Activated T-cell treated with anti-CD3 and anti-CD28 coated beads, Interleukin-2, amount 50 U/mL, for 48 hours (primary cell): ENCODE results near the gene HACE1.
"Not testable (repeated sequence)": the region's sequence is repeated elsewhere in the genome, so short reads cannot be mapped to it uniquely, and the experiment has no call there.

Source experiments
- DNase-seq, 2 experiments: peaks; one replicate each; pipeline ENCODE4 v3.0.0-alpha.2; 2020

Gene HACE1

GRCh38 chr6:104829183-104829958, 30.3 kb downstream of the HACE1 start:
- DNase-seq: no peak

- DNase-seq: no peak
These were observed 31.2 kb downstream of the HACE1 start for GRCh38 chr6:104828478-104828877.

- DNase-seq: not testable (repeated sequence)
These were observed 38.9 kb downstream of the HACE1 start for GRCh38 chr6:104820820-104821219.

- no peak for DNase-seq
These were observed 43.6 kb downstream of the HACE1 start for GRCh38 chr6:104816125-104816524.

GRCh38 chr6:104814743-104815142, 45.0 kb downstream of the HACE1 start:
- no peak for DNase-seq

GRCh38 chr6:104813552-104813951, 46.2 kb downstream of the HACE1 start:
- no peak for DNase-seq

- DNase-seq: no peak
These were observed 50.6 kb downstream of the HACE1 start for GRCh38 chr6:104809116-104809515.

- DNase-seq: not testable (repeated sequence)
These were observed 54.4 kb downstream of the HACE1 start for GRCh38 chr6:104805335-104805734.

GRCh38 chr6:104799134-104799657, 60.5 kb downstream of the HACE1 start:
- no peak for DNase-seq

- DNase-seq: no peak
These were observed 63.5 kb downstream of the HACE1 start for GRCh38 chr6:104796031-104796785.

GRCh38 chr6:104795363-104795762, 64.4 kb downstream of the HACE1 start:
- no peak for DNase-seq

GRCh38 chr6:104789770-104790190, 69.9 kb downstream of the HACE1 start:
- no peak for DNase-seq

GRCh38 chr6:104788400-104788799, 71.3 kb downstream of the HACE1 start:
- no peak for DNase-seq

- DNase-seq: no peak
These were observed 72.4 kb downstream of the HACE1 start for GRCh38 chr6:104787305-104787704.

GRCh38 chr6:104784884-104785283, 74.8 kb downstream of the HACE1 start:
- no peak for DNase-seq

GRCh38 chr6:104771258-104771832, 88.4 kb downstream of the HACE1 start:
- no peak for DNase-seq

GRCh38 chr6:104768906-104769305, 90.8 kb downstream of the HACE1 start:
- no peak for DNase-seq

GRCh38 chr6:104766595-104766994, 93.1 kb downstream of the HACE1 start:
- no peak for DNase-seq

- DNase-seq: no peak
These were observed 104.8 kb downstream of the HACE1 start for GRCh38 chr6:104754788-104755409.

- DNase-seq: no peak
These were observed 106.5 kb downstream of the HACE1 start for GRCh38 chr6:104753251-104753650.

GRCh38 chr6:104750449-104750848, 109.3 kb downstream of the HACE1 start:
- DNase-seq: no peak

GRCh38 chr6:104739124-104739523, 120.6 kb downstream of the HACE1 start:
- DNase-seq: not testable (repeated sequence)

GRCh38 chr6:104737567-104737966, 122.2 kb downstream of the HACE1 start:
- DNase-seq: not testable (repeated sequence)
